Upper lobe of left lung (tissue), 6 donors: ENCODE measurements around the gene MAP3K6. TPM values are rescaled to one million over a fixed set of nuclear protein-coding genes. Genes with fewer than 3 reads are reported as not detected.

ENCODE experiments used
- ATAC-seq, 2 donors: fragments of 200-7000 bp; cut with Tn5 transposase; one replicate each; pipeline ENCODE4 v1.9.1; 2022; ENCODE audit warnings: mild to moderate bottlenecking in 2 of 2, moderate library complexity in 2 of 2; ENCODE audit not compliant: low FRiP score in 2 of 2
- DNase-seq, 2 donors: peaks; one replicate each; pipeline ENCODE4 v3.0.0-alpha.2; 2019 to 2020
- H3K27ac ChIP-seq, 4 donors: fragments of 200-600 bp; sonication (generic); one replicate each; pipeline ENCODE4 v1.5.1; 2016 to 2019
- H3K27me3 ChIP-seq, 4 donors: fragments of 200-600 bp; sonication (generic); one replicate each; pipeline ENCODE4 v1.5.1; 2017 to 2019
- H3K36me3 ChIP-seq, 4 donors: fragments of 200-600 bp; sonication (generic); one replicate each; pipeline ENCODE4 v1.5.1; 2016 to 2019
- H3K4me1 ChIP-seq, 4 donors: fragments of 200-600 bp; sonication (generic); one replicate each; pipeline ENCODE4 v1.5.1; 2018 to 2019
- H3K4me3 ChIP-seq, 4 donors: fragments of 200-600 bp; sonication (generic); one replicate each; pipeline ENCODE4 v1.5.1; 2017 to 2019; ENCODE audit warnings: mild to moderate bottlenecking in 2 of 4, moderate library complexity in 1 of 4
- H3K9me3 ChIP-seq, 4 donors: fragments of 200-600 bp; sonication (generic); one replicate each; pipeline ENCODE4 v1.5.1; 2018 to 2019
- CTCF ChIP-seq, 6 experiments: fragments of 450-650 bp in 4 of 6; fragments of 200-600 bp in 2 of 6; sonication (generic) in 2 of 6; IDR thresholded peaks; one replicate each; pipeline ENCODE4 v1.5.1; 2016 to 2019; ENCODE audit warnings: antibody characterized with exemption in 6 of 6
- EP300 ChIP-seq, 4 donors: sonication (generic); formaldehyde crosslinking; IDR thresholded peaks; one replicate each; pipeline ENCODE4 v1.5.1; 2017; ENCODE audit warnings: antibody characterized with exemption in 4 of 4, control low read depth in 2 of 4
- POLR2A ChIP-seq, 4 donors: fragments of 450-650 bp; IDR thresholded peaks; one replicate each; pipeline ENCODE4 v1.5.1; 2016 to 2017; ENCODE audit warnings: antibody characterized with exemption in 4 of 4, mild to moderate bottlenecking in 2 of 4
- POLR2AphosphoS5 ChIP-seq, 2 donors: sonication (generic); formaldehyde crosslinking; IDR thresholded peaks; one replicate each; pipeline ENCODE4 v1.5.1; 2017; ENCODE audit warnings: antibody characterized with exemption in 2 of 2
- WGBS, 2 donors: methylation state at CpG; one replicate each; pipeline ENCODE4 v1.1.5; 2017 to 2018; 5-methylcytosine and 5-hydroxymethylcytosine counted together
- total RNA-seq, 6 donors: library from RNA; depleted of rRNA in 4 of 6; stranded (reverse); fragments of >200 nt in 4 of 6; gene quantifications; one replicate each; pipeline versions ENCODE4 v1.1.0 to v1.2.1, GENCODE V29; 2016 to 2021
- donor health status: DM: no; HTN: no; CAD: no; lungs with moderate emphysema.
- donor health status: DM: no; HTN: yes; CAD: no; lungs with severe emphysema.

MAP3K6 gene
- total RNA-seq, 6 donors from 2014 or later = 36.6 to 302 (median 118) TPM

GRCh38 chr1:27314737-27315136 lies 52.0 kb downstream of the MAP3K6 start:
- H3K4me3 ChIP-seq = no peak overlapping the region
- DNase-seq (no peak), ATAC-seq (no peak)
- TF ChIP-seq CTCF (IDR thresholded peaks at IDR 0.05) = no peak
- TF ChIP-seq EP300 (IDR thresholded peaks at IDR 0.05) = no peak
- TF ChIP-seq POLR2AphosphoS5 (IDR thresholded peaks at IDR 0.05) = no peak
- H3K36me3 ChIP-seq = peaks cover 0 to 9% (median 0%) of the 10 kb centered on the region in 4 donors
- 72 to 81% methylated on average over 2 of the region's 2 CpGs for WGBS, 2 donors
- H3K27me3 ChIP-seq = peaks cover 0 to 4% (median 0%) of the 10 kb centered on the region in 4 donors
- H3K9me3 ChIP-seq = no peaks in the 10 kb centered on the region
- H3K27ac ChIP-seq = no peak overlapping the region
- H3K4me1 ChIP-seq = no peaks in the 10 kb centered on the region

DNA sequence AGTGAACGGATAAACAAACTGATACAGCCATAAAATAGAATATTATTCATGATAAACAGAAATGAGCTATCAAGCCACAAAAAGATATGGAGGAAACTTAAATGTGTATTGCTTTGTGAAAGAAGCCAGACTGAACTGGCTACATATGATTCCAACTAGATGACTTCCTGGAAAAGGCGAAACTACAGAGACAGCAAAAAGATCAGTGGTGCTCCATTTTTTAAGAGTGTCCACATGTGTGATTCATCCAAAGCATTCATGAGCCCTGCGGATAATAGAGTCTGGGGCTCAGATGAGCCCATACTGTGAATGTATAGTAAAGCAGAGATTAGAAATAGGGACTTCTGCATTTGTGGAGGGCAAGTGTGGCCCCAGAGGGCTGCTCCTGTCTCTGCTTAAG lies 52.6 kb downstream of the MAP3K6 start:
- no peak overlapping the region for H3K4me3 ChIP-seq
- H3K9me3 ChIP-seq = no peaks in the 10 kb centered on the region
- ATAC-seq = no peak
- TF ChIP-seq CTCF (IDR thresholded peaks at IDR 0.05) (no peak), POLR2A (IDR thresholded peaks at IDR 0.05) (no peak), POLR2AphosphoS5 (IDR thresholded peaks at IDR 0.05) (no peak), EP300 (IDR thresholded peaks at IDR 0.05) (no peak)
- WGBS, 2 donors = 80 to 84% methylated on average over 3 of the region's 3 CpGs
- H3K4me1 ChIP-seq = no peaks in the 10 kb centered on the region
- H3K36me3 ChIP-seq = peaks cover 0 to 9% (median 0%) of the 10 kb centered on the region in 4 donors
- no peak for DNase-seq
- H3K27ac ChIP-seq = no peak overlapping the region
- H3K27me3 ChIP-seq = peaks cover 0 to 4% (median 0%) of the 10 kb centered on the region in 4 donors

DNA sequence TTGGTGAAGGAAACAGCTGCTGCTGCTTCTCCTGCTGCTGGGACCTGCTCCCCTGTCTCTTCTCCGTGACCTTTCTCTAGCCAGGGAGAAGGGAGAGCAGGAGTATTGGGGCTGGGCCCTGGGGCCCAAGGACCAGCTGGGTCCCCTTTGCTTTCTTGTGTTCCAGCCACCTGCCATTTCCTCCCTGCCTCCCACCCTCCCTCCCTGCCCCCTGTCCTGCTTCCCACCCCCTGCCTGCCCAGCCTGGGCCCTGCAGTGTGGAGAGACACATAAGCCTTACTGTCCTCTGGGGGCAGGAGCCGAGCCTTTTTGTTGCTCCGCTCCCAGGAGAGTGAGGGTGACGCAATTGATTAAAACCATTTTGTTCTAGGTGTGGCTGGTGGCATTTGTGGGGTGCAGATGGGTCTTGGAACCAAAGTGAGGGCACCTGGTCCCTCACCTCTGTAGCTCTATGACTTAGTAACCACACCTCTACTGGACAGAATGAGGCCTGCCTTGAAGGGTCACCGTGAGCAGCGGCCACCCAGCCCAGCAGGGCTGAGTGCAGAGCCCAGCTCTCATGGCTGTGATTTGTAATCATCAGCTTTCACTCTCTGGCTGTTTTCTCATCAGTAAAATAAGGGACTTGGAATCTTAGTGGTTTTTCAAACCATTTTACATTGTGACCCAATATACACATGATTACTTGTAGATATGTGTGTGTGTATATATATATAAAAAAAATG lies 58.7 kb downstream of the MAP3K6 start:
- Histone ChIP-seq H3K36me3 (peaks cover 5 to 45% (median 29%) of the 10 kb centered on the region in 4 donors), H3K4me1 (no peaks in the 10 kb centered on the region), H3K27me3 (no peaks in the 10 kb centered on the region), H3K4me3 (no peak overlapping the region), H3K27ac (no peak overlapping the region), H3K9me3 (no peaks in the 10 kb centered on the region)
- WGBS, 2 donors = 90 to 93% methylated on average over 5 to 6 of the region's 6 CpGs
- no peak for TF ChIP-seq POLR2A (IDR thresholded peaks at IDR 0.05)
- TF ChIP-seq EP300 (IDR thresholded peaks at IDR 0.05) = no peak
- TF ChIP-seq POLR2AphosphoS5 (IDR thresholded peaks at IDR 0.05) = no peak
- no peak for TF ChIP-seq CTCF (IDR thresholded peaks at IDR 0.05)
- ATAC-seq (no peak), DNase-seq (no peak)

DNA sequence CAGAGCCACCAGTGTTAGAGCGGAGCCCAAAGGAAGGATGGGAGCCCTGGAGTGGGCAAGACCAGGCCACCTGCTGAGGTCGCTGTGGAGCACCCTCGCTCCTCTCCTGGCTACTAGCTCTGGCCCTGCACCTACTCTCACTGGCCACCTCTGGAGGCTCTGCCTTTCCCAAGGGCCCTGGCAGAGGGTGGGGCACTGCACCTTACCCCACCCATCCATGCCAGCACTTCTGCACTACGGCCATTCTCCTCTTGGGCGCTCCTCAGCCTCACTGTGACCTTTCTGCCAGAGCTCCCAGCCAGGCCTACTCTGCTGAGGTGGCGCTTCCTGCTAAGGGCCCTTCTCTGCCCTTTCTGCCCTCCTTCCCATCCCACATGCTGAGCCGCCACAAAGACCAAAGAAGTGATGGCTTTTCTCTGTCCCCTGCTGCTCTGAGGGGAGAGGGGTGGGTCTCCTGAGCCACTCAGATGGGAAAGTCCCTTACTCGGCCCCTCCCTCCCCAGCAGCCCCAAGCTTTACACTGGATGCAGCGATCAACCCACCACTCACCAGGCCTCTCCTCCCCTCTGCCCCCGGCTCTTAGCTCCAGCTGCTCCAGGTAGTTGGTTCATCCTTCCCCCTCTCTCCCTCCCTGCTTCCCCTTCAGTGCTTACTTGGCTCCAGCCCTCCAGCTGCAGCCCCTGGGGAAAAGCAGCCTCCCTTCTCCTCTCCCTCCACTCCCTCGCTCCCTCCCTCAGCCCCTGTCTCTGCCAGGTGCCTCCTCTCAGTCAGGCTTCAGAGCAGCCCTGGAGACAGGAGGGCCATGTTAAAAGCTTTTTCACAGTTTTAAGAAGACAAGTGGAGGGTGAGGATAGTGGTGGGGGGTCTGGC lies 59.6 kb downstream of the MAP3K6 start:
- no peak for DNase-seq

More for the DNA sequence above, 59.6 kb downstream of the MAP3K6 start:
- Histone ChIP-seq H3K4me1 (no peaks in the 10 kb centered on the region), H3K36me3 (peaks cover 5 to 53% (median 35%) of the 10 kb centered on the region in 4 donors), H3K9me3 (no peaks in the 10 kb centered on the region), H3K27me3 (no peaks in the 10 kb centered on the region), H3K27ac (no peak overlapping the region), H3K4me3 (no peak overlapping the region)
- WGBS, 2 donors = 83 to 92% methylated on average over 7 to 11 of the region's 11 CpGs
- TF ChIP-seq CTCF (IDR thresholded peaks at IDR 0.05) (no peak), POLR2AphosphoS5 (IDR thresholded peaks at IDR 0.05) (no peak), POLR2A (IDR thresholded peaks at IDR 0.05) (no peak), EP300 (IDR thresholded peaks at IDR 0.05) (no peak)
- peak in 1 of 2 donors; percentile 38 for ATAC-seq
